ENCODE data around the gene ASTN1.

DNA sequence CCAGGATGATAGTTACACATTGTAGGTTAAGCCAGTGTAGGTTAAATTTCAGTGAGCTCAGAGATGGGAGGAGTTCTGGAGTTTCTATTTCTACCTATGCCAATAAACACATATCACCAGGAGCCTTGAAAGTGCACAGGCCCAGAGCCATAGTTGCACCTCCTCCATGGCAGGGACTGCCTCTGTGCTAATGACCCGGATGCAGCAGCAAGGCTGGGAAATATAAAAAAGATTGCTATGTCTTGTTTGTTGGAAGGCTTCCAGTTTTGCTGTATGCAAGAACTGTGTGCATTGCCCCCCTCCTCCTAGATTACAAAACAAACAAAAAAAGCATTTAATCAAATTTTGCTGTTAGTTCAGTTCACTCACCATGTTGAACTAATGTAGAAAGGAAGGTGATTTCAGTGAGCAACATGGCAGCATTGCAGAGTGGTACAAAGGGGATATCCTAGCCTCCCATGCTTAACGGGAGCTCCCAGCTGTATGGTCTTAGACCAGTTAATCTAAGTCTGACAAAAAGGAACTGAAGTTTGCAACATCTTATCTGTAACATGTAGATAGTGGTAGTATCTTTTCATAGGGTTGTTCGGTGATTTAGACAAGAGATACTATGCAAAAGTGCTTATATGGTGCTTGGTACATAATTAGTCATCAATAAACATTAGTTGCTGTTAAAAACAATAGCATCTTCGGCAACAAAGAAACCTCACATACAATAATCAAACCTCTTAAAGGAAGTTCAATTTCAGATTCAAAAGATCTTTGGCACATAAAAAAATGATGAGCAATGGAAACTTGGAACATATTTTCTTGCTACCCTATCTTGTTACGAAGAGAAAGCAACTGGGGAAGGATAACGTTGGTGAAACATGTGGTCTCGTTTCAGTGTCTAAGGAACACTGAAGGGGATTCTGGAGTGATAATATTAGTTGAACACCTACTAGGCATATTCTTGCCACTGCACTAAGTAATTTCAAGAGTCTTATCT, 309.5 kb downstream of the ASTN1 start:
- no peak for TF ChIP-seq POLR2A (IDR thresholded peaks at IDR 0.05; ENCODE audit: low read depth, low read length)
- TF ChIP-seq POLR2AphosphoS5 (IDR thresholded peaks at IDR 0.05; ENCODE audit: low read depth, low read length), result no peak
- no peak for TF ChIP-seq TAF1 (IDR thresholded peaks at IDR 0.05; ENCODE audit: low read depth, low read length)
- no peak for TF ChIP-seq PAX5 (IDR thresholded peaks at IDR 0.05; ENCODE audit: insufficient read depth, low read length, severe bottlenecking)
- no peak for TF ChIP-seq SPI1 (IDR thresholded peaks at IDR 0.05; ENCODE audit: low read depth, low read length)

Measured in GM12891 (cell line).